WI38 (cell line): ENCODE data around the gene RNF166.

Source experiments
- H3K4me3 ChIP-seq: 2 replicates; pipeline ENCODE4 v1.5.1; 2011; ENCODE audit warnings: low read depth, mild to moderate bottlenecking, control low read depth, low read length
- TF ChIP-seq, protein P1 (sequence below): IDR thresholded peaks from 2 replicates; pipeline ENCODE4 v1.5.1; 2012; ENCODE audit warnings: low read depth, mild to moderate bottlenecking, control low read depth, low read length

RNF166 gene

DNA sequence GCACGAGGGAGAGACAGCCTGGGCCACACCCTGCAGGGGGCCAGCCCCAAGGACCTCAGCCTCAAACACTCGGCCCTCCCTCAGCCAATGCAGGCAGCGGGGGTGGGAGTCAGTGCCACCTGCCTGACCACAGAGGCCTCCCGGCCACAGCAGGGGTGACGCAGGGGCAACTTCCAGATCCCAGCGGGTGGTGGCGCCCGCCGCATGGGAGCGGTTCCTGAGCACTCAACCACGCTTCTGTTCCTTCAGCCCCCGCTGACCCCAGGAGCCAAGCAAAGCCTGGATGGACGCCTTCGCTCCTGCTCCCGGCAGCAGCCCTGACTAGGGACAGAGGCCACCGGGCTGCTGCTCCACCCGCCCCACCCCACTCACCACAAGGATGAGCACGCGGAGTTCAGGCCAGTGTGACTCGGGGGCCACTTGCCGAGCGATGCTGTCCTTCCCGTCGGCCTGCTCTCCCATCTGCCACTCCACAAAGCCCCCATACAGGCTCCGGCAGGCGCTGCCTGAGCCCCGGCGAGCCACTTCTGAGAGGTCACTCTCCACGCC, 50.4 kb downstream of the RNF166 start:
- TF ChIP-seq, protein P1, sequence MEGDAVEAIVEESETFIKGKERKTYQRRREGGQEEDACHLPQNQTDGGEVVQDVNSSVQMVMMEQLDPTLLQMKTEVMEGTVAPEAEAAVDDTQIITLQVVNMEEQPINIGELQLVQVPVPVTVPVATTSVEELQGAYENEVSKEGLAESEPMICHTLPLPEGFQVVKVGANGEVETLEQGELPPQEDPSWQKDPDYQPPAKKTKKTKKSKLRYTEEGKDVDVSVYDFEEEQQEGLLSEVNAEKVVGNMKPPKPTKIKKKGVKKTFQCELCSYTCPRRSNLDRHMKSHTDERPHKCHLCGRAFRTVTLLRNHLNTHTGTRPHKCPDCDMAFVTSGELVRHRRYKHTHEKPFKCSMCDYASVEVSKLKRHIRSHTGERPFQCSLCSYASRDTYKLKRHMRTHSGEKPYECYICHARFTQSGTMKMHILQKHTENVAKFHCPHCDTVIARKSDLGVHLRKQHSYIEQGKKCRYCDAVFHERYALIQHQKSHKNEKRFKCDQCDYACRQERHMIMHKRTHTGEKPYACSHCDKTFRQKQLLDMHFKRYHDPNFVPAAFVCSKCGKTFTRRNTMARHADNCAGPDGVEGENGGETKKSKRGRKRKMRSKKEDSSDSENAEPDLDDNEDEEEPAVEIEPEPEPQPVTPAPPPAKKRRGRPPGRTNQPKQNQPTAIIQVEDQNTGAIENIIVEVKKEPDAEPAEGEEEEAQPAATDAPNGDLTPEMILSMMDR, result no peak
- H3K4me3 ChIP-seq, result no peak overlapping the region

DNA sequence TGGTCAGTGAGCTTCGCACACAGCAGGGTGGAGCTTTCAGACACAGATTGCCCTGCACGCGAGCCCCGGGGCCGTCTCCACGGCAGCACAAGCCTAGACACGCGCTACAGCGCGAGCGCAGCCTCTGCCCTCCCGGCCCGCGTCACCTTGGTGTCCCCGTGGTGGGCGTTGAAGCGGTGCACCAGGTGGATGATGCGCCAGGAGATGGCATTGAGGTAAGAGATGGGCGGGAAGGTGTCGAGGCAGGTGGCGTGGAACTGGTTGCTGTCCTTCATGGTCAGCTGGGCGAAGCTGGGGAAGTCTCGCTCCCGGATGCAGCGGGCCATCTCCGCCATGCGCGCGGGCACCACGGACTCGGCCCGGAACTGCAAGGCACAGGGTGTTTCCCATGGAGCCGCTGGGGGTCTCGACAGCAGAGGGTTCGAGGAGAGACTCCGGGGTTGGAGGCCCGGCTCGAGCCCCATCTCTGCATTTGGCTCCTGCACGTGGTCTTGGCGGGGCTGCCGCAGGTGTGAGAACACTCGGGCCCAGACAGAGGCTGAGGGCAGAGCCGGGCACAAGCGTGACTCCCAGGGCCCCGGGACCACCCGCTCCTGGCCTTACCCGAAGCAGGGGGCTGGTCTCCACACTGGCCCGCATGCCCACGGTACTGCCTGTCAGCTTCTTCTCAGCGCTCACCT, 51.0 kb downstream of the RNF166 start:
- TF ChIP-seq, protein P1, result no peak
- H3K4me3 ChIP-seq, result no peak overlapping the region

DNA sequence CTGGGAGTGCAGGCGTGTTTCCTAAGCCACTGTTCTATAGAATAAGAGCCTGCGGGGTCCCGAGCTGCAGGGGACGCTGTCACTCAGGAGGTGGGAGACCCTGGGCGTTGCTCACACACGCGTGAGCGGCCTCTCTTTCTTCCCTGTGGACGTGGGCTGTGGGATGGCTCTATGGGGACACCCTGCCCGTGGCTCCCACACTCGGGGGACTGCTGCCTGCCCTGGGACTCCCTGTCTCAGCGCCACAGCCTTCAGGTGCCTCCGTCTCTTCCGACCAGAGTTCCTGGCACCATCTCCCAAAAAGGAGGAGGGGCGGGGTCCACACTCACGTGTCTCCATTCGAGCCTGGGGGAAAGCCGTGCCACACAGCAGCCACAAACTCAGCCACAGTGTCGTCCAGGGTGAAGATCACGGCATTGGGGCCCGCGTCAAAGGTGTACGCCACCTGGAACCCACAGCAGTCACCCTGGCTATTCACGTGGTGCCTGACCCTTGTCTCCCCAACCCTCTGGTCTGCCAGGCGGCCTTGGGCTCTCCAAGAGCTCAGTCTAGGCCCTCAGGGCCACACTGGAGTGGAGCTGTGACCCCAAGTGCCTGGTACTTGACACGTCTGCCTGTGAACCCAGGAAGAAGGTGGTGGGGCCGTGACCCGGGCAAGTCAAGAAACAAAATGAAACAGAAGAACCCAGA, 51.7 kb downstream of the RNF166 start:
- H3K4me3 ChIP-seq, result no peak overlapping the region
- TF ChIP-seq, protein P1, result no peak

DNA sequence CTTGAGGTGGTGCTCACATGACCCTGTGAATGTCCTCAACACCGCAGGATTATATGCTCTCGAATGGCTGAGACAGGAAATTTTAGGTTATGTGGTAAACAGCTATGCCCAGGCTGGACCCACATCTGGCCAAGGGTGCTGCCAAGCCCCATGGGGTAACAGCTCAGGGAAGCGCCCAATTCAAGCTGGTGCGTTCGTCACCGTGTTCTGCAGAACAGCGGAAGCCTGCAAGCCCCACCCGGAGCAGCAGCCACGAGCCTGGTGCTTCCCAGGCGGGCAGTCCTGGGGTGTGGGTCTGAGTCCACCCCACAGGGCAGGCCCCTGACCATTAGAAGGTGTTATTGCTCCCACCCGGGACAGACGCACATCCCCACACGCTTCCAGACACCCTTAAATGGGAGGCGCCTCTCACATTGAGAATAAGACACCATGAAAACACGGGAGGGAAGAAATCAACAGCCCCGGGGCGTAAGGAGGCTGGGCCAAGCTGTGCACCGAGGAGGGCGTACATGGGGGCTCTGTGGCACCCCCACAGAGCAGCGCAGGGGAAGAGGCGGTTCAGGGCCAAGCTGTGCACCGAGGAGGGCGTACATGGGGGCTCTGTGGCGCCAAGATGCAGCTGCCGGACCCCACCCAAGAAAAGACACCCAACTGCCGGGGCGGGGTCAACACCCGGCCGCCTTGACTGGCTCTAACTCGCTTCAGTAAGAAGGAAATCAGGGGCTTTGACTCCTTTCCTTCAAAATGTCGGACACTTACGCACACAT, 52.4 kb downstream of the RNF166 start:
- no peak overlapping the region for H3K4me3 ChIP-seq
- TF ChIP-seq, protein P1, result no peak

DNA sequence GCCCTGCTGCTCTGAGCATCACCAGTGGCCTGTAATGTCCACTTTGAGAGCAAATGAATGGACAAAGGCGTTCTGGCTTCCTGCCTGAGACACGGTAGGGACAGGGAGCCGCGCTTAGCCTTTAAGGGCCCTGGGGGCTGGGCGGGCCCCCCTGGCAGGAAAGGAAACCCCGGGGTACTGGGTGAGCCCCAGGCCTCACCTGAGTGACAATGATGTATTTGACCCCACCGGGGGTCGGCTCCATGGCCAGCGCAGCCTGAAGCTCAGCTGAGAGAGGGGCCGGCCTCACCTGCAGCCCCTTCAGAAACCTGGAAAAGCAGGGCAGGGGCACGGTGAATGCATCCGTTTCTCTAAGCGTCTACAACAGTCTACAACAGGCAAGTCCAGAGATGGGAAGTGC, 53.1 kb downstream of the RNF166 start:
- TF ChIP-seq, protein P1, result no peak
- no peak overlapping the region for H3K4me3 ChIP-seq

DNA sequence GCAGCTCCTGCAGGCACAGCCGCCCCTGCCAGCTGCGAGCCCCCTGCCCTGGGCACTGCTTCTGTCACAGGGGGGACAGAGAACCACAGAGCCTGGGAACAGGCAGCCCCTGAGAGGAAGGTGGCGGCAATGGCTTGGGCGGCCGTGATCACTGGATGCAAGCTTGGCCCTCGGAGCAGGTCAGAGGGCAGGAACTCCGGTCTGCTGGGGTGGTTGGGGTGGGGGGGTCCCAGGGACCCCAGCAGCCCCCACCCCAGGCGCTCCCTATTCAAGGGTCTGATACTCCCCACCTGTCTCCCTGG, 53.5 kb downstream of the RNF166 start:
- TF ChIP-seq, protein P1, result no peak
- H3K4me3 ChIP-seq, result no peak overlapping the region
